Measurements from ENCODE around the gene C10orf105. TPM values are rescaled to one million over a fixed set of nuclear protein-coding genes. Genes with fewer than 3 reads are reported as not detected.

Gene C10orf105
- total RNA-seq, 2 experiments from 2014 or later: 0.09 to 0.15 TPM

DNA sequence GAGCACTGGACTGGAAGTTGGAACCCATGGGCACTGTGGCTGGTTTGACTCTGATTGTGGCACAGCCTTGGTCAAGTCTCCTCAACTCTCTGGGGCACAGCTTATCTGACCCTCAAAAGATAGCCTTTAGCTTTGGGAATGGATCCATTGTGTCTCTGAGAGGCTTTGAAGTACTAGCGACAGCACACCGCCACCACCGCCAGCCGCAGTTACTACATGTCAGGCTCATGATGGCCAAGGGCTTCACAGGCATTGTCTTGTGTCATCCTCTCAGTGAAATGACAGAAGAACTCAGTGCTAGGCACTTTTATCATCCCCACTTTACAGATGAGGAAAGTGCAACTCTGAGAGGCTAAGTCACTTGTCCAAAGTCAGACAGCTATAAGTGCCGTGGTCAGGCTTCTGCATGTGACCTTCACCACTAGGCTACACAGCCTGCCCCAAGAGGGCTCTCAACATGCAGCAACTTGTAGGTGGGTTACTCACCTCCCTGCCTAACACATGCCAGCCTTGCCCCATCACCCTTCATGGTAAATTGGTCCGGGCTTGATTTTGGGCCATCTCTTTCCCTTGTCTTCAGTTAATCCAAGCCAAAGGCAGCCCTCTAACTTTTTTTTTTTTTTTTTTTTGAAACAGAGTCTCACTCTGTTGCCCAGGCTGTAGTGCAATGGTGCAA, 44.1 kb downstream of the C10orf105 start:
- BruUV-seq (replicated peaks): no TSS peak

DNA sequence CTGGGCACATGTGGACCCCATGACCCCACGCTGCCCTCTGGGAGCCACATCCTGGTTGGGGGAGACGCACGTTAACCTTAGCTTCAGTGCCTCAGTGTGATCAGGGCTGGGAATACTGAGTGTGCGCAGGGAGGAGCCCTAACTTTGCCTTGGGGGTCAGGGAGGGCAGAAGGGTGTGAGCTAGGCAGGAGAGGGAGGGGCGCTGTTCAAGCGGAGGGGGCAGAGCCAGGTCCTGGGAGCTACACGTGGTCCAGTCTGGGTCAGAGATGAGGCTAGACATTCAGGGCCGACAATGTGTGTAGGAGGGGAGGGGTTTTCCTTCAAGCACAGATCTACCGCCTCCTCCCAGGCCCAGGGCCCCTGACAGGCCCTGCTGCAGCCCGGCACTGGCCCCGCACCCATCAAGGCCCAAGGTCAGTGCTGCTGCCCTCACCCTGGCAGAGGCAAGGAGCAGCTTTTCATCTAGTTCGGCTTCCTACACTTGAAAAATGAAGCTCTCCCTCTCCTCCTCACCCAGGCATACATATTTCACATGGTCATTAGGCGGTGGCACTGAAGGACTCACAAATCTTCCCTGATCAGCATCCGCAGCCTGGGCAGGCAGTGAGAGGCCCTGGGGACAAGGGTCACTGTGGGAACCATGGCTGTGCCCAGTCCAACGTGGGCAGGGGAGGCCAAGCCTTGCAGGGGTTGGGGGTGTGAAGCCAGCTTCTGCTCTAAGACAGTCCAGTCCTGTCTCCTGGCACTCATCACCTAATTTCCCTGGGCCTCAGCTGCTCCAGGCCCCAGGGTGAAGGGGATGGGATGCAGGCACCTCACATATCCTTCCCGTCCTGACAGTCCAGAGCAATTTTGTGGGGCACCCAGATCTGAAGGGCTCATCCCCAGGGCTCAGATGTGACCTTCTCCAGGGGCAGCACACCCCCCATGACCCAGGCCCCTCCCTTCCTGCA, 47.3 kb downstream of the C10orf105 start:
- no peaks in the 10 kb centered on the region for H3K79me2 ChIP-seq (ENCODE audit: insufficient read depth, low read depth, low read length)
- no peaks in the 10 kb centered on the region for H3K9me3 ChIP-seq (ENCODE audit: low read length)
- no peaks in the 10 kb centered on the region for H3K36me3 ChIP-seq (ENCODE audit: insufficient read depth, low read length)
- H4K20me1 ChIP-seq (ENCODE audit: insufficient read depth, low read length): no peaks in the 10 kb centered on the region
- no peaks in the 10 kb centered on the region for H3K9me2 ChIP-seq (ENCODE audit: insufficient read depth, low read length)
- no peak overlapping the region for H3K4me2 ChIP-seq (ENCODE audit: low read length)
- POLR2A ChIA-PET: no interaction called here
- no peak overlapping the region for H2AFZ ChIP-seq (ENCODE audit: low read length)
- no peak overlapping the region for H3K27ac ChIP-seq (ENCODE audit: low read depth, low read length, poor library complexity, severe bottlenecking)
- CTCF ChIA-PET (ENCODE audit: unreplicated experiment): interaction anchor here (0.6 kb wide), 2 partner anchors 23 to 46 kb away, joined by 3 to 4 read pairs; no protein-coding TSS in a partner anchor
- no peak for DNase-seq (ENCODE audit: low spot score)
- H3K4me3 ChIP-seq (ENCODE audit: low read depth, low read length, poor library complexity, severe bottlenecking): no peak overlapping the region
- no peak for TF ChIP-seq EZH2phosphoT487 (IDR thresholded peaks at IDR 0.05; ENCODE audit: borderline replicate concordance, low read depth, low read length)
- TF ChIP-seq, protein P1, sequence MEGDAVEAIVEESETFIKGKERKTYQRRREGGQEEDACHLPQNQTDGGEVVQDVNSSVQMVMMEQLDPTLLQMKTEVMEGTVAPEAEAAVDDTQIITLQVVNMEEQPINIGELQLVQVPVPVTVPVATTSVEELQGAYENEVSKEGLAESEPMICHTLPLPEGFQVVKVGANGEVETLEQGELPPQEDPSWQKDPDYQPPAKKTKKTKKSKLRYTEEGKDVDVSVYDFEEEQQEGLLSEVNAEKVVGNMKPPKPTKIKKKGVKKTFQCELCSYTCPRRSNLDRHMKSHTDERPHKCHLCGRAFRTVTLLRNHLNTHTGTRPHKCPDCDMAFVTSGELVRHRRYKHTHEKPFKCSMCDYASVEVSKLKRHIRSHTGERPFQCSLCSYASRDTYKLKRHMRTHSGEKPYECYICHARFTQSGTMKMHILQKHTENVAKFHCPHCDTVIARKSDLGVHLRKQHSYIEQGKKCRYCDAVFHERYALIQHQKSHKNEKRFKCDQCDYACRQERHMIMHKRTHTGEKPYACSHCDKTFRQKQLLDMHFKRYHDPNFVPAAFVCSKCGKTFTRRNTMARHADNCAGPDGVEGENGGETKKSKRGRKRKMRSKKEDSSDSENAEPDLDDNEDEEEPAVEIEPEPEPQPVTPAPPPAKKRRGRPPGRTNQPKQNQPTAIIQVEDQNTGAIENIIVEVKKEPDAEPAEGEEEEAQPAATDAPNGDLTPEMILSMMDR (conservative IDR thresholded peaks at IDR 0.05; ENCODE audit: low read length): no peak
- intact Hi-C loops (cut with micrococcal nuclease; ENCODE audit: unreplicated experiment): no loop called here
- no TSS peak for BruUV-seq (replicated peaks)
- H3K4me1 ChIP-seq (ENCODE audit: insufficient read depth, low read length, poor library complexity, severe bottlenecking): peaks cover 9% of the 10 kb centered on the region

More for the DNA sequence above, 44.1 kb downstream of the C10orf105 start:
- ChIA-PET POLR2A (interaction anchor here (0.6 to 0.7 kb wide), 2 partner anchors 53 to 98 kb away, joined by 3 read pairs; partner anchors contain the start of gene VSIR), CTCF (ENCODE audit: unreplicated experiment) (interaction anchor here (1.0 kb wide), 1 partner anchor 22 kb away, joined by 3 read pairs; no protein-coding TSS in a partner anchor)
- no peaks in the 10 kb centered on the region for H3K9me2 ChIP-seq (ENCODE audit: insufficient read depth, low read length)
- H4K20me1 ChIP-seq (ENCODE audit: insufficient read depth, low read length): no peaks in the 10 kb centered on the region
- no peak for DNase-seq (ENCODE audit: low spot score)
- no peaks in the 10 kb centered on the region for H3K9me3 ChIP-seq (ENCODE audit: low read length)
- H3K36me3 ChIP-seq (ENCODE audit: insufficient read depth, low read length): no peaks in the 10 kb centered on the region
- H3K4me1 ChIP-seq (ENCODE audit: insufficient read depth, low read length, poor library complexity, severe bottlenecking): no peaks in the 10 kb centered on the region
- TF ChIP-seq EZH2phosphoT487 (IDR thresholded peaks at IDR 0.05; ENCODE audit: borderline replicate concordance, low read depth, low read length): no peak
- TF ChIP-seq, protein P1 (conservative IDR thresholded peaks at IDR 0.05; ENCODE audit: low read length): no peak
- no peaks in the 10 kb centered on the region for H3K79me2 ChIP-seq (ENCODE audit: insufficient read depth, low read depth, low read length)
- H2AFZ ChIP-seq (ENCODE audit: low read length): no peak overlapping the region
- intact Hi-C loops (cut with micrococcal nuclease; ENCODE audit: unreplicated experiment): no loop called here
- no peak overlapping the region for H3K27ac ChIP-seq (ENCODE audit: low read depth, low read length, poor library complexity, severe bottlenecking)
- no peak overlapping the region for H3K4me3 ChIP-seq (ENCODE audit: low read depth, low read length, poor library complexity, severe bottlenecking)
- no peak overlapping the region for H3K4me2 ChIP-seq (ENCODE audit: low read length)

Data from OCI-LY7 (cell line).